Frontal cortex (tissue), 4 donors: Measurements from ENCODE around the gene TCIRG1. TPM values are rescaled to one million over a fixed set of nuclear protein-coding genes. Genes with fewer than 3 reads are reported as not detected.
"Not testable (repeated sequence)": the region's sequence is repeated elsewhere in the genome, so short reads cannot be mapped to it uniquely, and the experiment has no call there.

ENCODE experiments used
- DNase-seq, 2 donors: peaks; one replicate each; pipeline ENCODE4 v3.0.0; 2012; ENCODE audit warnings: low spot score in 2 of 2
- FAIRE-seq: peaks from 2 replicates; lab custom pipeline; 2012; peaks lifted over from hg19 to GRCh38; lab: Jason Lieb, UNC
- total RNA-seq: library from RNA; depleted of rRNA; stranded (reverse); fragments of >200 nt; gene quantifications from one replicate; pipeline ENCODE4 v1.2.3, GENCODE V29; 2014
- donor health status: control.
- donor health status: control.
- donor health status: control.

The TCIRG1 gene
- total RNA-seq, 1 donor from 2014 or later: 2.4 TPM

- FAIRE-seq: no peak
- no peak for DNase-seq
These were observed 32.6 kb downstream of the TCIRG1 start for GRCh38 chr11:68071281-68072048.

- no peak for FAIRE-seq
- no peak for DNase-seq
These were observed 35.9 kb downstream of the TCIRG1 start for GRCh38 chr11:68074584-68075352.

GRCh38 chr11:68076371-68077042 is 37.7 kb downstream of the TCIRG1 start:
- FAIRE-seq (no peak), DNase-seq (no peak)

GRCh38 chr11:68077617-68078582 is 39.1 kb downstream of the TCIRG1 start:
- FAIRE-seq: no peak
- DNase-seq: no peak

- DNase-seq (no peak), FAIRE-seq (no peak)
These were observed 42.0 kb downstream of the TCIRG1 start for GRCh38 chr11:68080860-68081259.

GRCh38 chr11:68081691-68082090 is 42.9 kb downstream of the TCIRG1 start:
- FAIRE-seq: no peak

GRCh38 chr11:68082481-68082880 is 43.7 kb downstream of the TCIRG1 start:
- FAIRE-seq: no peak
- no peak for DNase-seq

More at GRCh38 chr11:68081691-68082090, 42.9 kb downstream of the TCIRG1 start:
- no peak for DNase-seq

- FAIRE-seq (no peak), DNase-seq (no peak)
These were observed 44.7 kb downstream of the TCIRG1 start for GRCh38 chr11:68083517-68083916.

- DNase-seq (no peak), FAIRE-seq (no peak)
These were observed 50.9 kb downstream of the TCIRG1 start for GRCh38 chr11:68089679-68090078.

GRCh38 chr11:68090287-68090686 is 51.5 kb downstream of the TCIRG1 start:
- DNase-seq (no peak), FAIRE-seq (no peak)

GRCh38 chr11:68090706-68091105 is 51.9 kb downstream of the TCIRG1 start:
- FAIRE-seq (no peak), DNase-seq (peak; percentile 14 to 35)

GRCh38 chr11:68092411-68092810 is 53.6 kb downstream of the TCIRG1 start:
- FAIRE-seq: no peak
- DNase-seq: no peak

GRCh38 chr11:68092946-68093345 is 54.1 kb downstream of the TCIRG1 start:
- DNase-seq, FAIRE-seq: not testable (repeated sequence)

GRCh38 chr11:68093565-68093964 is 54.7 kb downstream of the TCIRG1 start:
- FAIRE-seq (peak; percentile 77), DNase-seq (no peak)

- FAIRE-seq (no peak), DNase-seq (no peak)
These were observed 58.1 kb downstream of the TCIRG1 start for GRCh38 chr11:68096962-68097361.

GRCh38 chr11:68099057-68099456 is 60.2 kb downstream of the TCIRG1 start:
- FAIRE-seq: no peak
- DNase-seq: no peak

GRCh38 chr11:68099474-68100405 is 60.9 kb downstream of the TCIRG1 start:
- FAIRE-seq (no peak), DNase-seq (no peak)
